Gastrocnemius medialis (tissue), 4 donors: ENCODE measurements around the gene TMEM176B.

ENCODE experiments used
- CTCF ChIP-seq, 5 experiments: fragments of 450-650 bp in 3 of 5; fragments of 200-600 bp in 2 of 5; sonication (generic) in 2 of 5; IDR thresholded peaks in 4 of 5; conservative IDR thresholded peaks in 1 of 5; 1 replicate in 4 of 5; 2 replicates in 1 of 5; pipeline ENCODE4 v1.5.1; 2016 to 2019; ENCODE audit warnings: antibody characterized with exemption in 5 of 5, mild to moderate bottlenecking in 3 of 5, moderate library complexity in 3 of 5
- POLR2A ChIP-seq, 2 donors: fragments of 450-650 bp; IDR thresholded peaks; one replicate each; pipeline ENCODE4 v1.6.1; 2017; ENCODE audit warnings: antibody characterized with exemption in 2 of 2, mild to moderate bottlenecking in 2 of 2, moderate library complexity in 2 of 2

- TF ChIP-seq CTCF (IDR thresholded peaks at IDR 0.05 in 4 of 5, conservative IDR thresholded peaks at IDR 0.05 in 1 of 5), result no peak
- TF ChIP-seq POLR2A (IDR thresholded peaks at IDR 0.05), result no peak
Observed at GRCh38 chr7:150820578-150821198, 20.5 kb upstream of the TMEM176B start.
